GM15510 (cell line): ENCODE data around the gene MEGF9.

Source experiments
- POLR2A ChIP-seq: IDR thresholded peaks from 3 replicates; pipeline ENCODE4 v1.6.1; 2011; ENCODE audit warnings: borderline replicate concordance; ENCODE audit not compliant: insufficient read length; ENCODE audit errors: extremely low read depth

MEGF9 gene

DNA sequence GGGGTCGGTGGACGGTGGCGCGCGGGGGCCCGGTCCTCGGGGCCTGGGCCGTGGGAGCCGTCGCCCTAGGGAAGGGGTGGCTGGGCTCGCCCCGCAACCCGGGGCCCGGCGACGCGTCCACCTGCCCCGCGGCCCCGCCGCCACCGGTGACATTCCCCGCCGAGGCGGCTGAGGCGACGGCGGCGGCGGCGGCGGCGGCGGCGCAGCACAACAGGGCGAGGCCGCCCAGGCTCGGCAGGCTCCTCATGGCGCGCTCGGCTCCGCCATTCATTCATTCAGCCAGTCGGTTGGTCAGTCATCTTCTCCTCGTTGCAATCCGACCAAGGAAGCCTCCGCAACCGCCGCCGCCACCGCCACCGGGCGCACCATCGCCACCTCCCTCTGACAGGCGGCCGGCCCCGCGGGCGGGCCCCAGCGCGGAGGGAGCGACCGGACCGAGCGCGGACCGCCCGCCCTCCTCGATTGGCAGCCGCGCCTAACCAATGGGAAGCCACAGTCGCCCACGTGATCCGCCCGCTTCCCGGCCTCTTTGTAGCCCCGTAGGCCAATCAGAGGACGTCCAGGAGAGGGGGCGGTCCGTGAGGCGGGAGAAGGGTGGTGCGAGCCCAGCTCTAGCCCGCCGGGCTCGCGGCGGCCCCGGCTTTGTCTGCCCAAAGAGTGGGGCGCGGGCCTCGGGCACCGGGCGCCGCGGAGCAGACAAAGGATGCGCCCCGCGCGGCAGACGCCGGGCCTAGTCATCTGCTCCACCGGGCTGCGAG, at the start of gene MEGF9:
Gene MEGF9, minus strand, starts transcription at position 383 of the 758 bp plus-strand sequence. Its CDS starts 112 bp downstream, at position 271.
- TF ChIP-seq POLR2A: peak; percentile 82

DNA sequence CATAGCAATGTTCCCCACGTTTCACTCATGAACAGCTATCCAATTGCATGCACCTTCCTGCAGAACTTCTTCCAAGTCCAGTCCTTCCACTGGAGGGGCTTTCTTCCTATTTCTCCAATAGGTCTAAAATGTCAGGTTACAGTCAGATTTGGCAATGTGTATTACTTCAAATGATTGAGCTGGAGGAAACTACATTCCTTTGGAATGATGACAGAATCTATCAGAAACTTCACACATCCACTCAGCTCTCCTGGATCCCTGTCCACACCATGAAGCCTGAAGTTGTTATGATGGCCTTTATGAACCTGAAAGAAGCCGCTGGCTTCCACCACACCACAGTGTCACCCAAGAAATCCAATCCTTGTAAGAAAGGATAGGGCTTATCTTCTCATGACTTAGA, 46.7 kb upstream of the MEGF9 start:
- TF ChIP-seq POLR2A: no peak

DNA sequence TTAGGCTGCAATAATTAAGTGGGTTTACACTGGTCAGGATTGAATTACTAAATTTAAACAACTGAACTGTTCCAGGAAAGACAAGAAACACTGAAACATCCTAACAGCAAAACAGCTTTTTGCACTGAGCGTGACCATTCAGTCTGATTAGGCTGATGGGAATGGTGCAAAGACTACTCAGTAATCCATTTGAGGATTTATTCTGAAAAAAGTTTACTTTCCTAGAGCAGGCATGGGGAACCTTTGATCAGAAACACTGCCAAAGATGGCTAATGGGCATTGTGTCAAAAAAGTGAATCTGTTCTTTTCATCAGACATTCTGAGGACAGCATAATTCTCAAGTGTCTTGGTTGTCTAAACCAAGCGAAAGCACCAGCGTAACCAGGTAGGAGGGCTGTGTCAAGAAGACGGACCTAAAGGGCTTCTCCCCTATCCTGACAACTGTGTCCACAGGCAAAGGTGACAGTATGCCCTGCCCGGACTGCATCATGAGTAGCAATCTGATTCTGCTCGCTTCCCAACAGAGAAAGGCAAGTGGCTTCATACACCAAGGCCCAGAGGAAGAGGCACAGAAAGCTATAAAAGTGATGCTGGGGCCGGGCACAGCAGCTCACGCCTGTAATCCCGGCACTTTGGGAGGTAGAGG, 45.6 kb upstream of the MEGF9 start:
- TF ChIP-seq POLR2A: no peak

DNA sequence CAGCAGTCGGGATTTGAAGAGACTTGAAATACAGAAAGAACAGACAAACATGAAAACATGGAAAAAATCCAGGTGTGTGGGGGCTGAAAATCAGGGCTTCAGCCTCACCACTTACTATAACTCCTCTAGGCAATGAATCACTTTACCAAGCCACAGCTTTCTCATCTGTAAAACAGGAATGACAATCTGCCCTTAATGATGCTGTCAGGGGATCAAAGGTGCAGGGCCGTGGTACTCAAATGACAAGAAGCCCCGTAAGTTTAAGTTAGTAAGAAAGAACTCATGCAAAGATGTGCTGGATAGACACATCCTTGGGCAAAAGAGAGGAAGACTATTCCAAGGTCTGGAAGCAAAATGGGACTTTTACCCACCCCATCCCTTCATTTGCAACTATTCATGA, 44.3 kb upstream of the MEGF9 start:
- no peak for TF ChIP-seq POLR2A

DNA sequence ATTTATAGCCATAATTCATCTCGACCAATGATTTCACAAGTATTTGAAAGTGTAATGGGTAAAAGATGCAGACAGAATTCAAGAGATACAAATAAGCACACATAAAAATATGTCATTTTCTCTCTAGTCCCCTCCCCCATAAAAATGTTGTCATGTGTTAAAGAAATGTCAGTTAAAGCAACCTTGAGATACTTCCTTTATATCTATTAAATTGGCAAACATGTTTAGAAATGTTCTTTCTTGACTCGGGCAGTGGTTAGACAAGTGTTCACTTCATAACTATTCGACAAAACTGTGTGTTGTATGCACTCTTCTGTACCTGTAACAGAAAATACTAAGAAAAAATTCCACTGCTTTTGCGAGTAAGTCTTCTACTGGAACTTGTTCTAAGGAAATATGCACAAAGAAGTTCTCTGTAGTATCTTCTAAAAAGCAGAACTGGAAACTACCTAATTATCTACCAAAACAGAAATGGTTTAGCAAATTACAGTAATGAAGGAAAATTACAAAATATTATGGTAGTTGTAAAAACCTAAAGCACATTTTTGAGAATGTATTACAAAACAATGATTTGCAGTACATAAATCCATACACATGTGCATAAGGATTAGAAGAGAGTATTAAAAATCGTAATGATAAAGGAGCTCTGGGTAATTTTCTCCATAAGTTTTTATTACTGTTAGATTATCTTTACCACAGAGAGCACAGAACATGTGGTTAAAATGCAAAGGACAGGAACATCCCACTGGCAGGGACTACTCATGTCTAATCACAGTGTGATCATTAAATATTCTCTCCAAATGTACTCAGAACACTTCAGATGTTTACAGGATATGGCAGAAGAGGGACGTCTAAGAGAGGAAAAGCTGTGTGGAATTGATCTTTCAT, 43.0 kb upstream of the MEGF9 start:
- TF ChIP-seq POLR2A: no peak

DNA sequence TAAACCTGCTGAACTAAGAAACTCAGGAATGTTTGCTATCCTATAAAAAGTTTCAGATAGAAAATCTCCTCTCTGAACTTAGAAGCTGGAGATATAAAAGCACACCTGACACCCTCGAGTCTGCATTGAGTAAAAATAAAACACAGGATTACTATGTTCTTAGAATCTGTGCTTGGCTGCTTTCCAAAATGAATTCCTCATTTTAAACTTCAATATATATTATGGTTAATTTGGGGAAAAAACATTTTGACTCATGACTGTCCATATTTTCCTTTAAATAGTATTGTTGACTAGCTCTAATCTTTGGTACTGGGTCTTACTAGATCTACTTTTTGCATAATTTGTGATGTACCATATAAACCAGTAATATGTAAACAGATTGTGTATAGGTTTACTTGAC, 42.3 kb upstream of the MEGF9 start:
- no peak for TF ChIP-seq POLR2A

DNA sequence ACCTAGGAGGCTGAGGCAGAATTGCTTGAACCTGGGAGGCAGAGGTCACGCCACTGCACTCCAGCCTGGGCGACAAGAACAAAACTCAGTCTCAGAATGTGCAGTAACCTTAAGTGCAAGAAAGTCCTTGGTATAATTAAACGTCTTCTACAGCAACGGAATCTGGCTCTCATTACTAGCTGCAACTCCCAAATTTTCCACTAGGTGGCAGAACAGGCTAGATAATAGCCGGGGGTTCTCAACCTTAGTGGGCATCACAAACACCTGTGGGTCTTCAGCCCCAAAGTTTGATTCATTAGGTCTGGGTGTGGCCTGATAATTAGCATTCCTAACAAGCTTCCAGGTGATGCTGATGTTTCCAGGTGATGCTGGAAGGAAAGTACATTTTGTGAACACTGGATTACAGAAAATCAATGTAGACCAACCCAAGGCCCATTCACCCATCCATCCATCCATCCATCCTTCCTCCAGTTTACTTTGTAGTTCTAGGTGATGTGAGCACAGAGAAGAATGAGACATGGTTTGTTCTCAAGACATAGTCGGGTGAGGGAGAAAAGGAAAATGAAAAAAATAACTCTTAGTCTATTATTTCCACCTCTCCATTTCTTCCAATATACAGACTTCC, 41.7 kb upstream of the MEGF9 start:
- no peak for TF ChIP-seq POLR2A

DNA sequence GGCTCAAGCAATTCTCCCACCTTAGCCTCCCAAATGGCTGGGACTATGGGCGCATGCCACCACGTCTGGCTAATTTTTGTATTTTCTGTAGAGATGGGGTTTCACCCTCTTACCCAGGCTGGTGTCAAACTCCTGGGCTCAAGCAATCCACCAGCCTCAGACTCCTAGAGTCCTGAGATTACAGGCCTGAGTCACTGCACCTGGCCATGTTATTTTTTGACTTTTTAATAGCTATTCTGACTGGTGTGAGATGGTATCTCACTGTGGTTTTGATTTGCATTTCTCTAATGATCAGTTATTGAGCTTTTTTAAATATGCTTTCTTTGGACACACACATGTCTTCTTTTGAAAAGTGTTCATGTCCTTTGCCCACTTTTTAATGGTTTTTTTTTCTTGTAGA, 40.8 kb upstream of the MEGF9 start:
- TF ChIP-seq POLR2A: no peak

DNA sequence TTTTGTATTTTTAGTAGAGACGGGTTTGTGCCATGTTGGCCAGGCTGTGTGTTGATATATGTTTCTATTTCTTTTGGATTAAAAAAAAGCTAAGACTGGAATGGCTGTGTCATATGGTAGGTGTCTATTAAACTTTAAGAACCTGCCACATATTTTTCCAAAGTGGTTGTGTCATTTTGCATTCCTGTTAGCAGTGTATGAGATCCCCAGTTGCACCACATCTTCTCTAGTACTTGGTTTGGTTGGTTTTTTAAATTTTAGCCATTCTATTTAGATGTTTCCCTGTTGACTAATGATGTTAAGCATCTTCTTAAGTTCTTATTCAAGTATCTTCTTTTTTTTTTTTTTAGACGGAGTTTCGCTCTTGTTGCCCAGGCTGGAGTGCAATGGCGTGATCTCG, 36.2 kb upstream of the MEGF9 start:
- TF ChIP-seq POLR2A: no peak

DNA sequence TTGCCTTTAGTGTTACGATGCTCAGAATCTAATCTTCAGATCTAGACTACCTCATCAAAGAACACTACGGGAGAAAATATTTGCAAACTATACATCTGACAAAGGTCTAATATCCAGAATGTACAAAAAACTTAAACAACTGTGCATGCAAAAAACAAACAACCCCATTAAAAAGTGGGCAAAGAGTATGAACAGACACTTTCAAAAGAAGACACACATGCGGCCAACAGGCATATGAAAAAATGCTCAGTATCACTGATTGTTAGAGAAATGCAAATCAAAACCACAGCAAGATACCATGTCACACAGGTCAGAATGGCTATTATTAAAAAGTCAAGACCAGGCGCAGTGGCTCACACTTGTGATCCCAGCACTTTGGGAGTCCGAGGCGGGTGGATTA, 31.0 kb upstream of the MEGF9 start:
- TF ChIP-seq POLR2A: no peak

DNA sequence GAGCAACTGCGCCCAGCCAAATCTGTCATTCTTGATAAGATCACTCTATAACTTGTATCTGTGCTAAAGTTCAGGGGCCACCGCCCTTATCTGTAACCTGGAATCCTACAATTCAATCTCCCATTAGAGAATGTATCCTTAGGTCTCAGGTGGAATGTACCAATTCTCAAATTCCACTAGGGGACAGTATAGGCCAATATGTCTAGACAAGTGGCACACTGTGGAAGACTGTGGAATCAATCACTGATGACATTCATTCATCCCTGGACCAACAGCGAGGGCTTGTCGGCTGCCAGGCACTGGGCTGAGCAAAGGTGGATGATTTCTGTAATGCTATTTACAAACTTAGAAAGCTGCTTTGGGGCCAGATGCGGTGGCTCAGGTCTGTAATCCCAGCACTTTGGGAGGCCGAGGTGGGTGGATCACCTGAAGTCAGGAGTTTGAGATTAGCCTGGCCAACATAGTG, 28.7 kb upstream of the MEGF9 start:
- no peak for TF ChIP-seq POLR2A

DNA sequence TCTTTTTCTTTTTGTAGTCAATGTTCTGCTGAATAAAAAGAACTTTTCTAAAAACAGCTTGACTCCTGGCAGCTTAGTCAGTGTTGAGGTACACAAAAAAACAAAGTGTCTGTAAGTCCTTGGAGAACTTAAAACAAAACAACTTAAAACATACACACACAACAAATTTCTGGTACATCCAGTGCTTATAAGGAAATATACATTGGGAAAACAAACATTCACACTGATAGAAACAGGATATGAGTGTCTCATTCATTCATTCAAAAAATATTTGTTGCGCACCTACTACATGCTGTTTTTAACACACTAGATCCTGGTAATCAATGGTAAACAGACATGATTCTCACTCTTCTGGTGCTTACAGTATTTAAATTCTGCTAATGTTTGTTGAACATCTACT, 27.4 kb upstream of the MEGF9 start:
- TF ChIP-seq POLR2A: no peak

DNA sequence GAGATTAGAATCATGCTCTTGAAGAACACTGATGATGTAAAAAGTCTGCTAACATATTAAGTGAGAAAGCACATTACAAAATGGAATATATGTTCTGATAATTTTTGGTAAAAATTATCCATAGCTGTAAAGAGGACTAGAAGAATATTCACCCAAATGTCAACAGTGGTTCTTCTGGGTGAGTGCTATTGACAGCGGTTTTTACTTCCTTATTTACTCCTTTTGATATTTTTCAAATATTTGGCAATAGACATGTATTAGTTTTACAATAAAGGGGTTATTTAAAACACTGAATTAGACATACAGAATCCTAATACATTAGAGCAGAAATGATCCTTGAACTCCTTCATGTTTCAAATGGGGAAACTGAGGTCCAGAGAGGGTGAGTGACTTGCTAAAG, 26.9 kb upstream of the MEGF9 start:
- no peak for TF ChIP-seq POLR2A

DNA sequence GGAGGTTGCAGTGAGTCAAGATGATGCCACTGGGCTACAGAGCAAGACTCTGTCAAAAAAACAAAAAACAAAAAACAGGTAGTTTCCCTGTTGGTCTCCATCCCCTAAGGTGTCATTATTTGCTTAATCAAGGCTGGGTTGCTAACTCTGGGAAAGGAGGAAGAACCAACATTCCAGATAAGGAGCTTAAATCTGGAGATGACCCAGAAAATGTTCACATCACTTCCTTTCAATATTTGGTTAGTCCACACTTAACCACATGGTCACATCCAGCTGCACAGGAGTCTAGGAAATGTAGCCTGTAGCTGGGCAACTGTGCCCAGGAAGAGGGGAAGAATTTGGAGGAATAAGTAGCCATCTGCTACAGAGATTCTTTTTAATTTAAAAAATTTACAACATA, 25.9 kb upstream of the MEGF9 start:
- no peak for TF ChIP-seq POLR2A
